Measurements from ENCODE around the gene TMEM9B.

The TMEM9B gene

DNA sequence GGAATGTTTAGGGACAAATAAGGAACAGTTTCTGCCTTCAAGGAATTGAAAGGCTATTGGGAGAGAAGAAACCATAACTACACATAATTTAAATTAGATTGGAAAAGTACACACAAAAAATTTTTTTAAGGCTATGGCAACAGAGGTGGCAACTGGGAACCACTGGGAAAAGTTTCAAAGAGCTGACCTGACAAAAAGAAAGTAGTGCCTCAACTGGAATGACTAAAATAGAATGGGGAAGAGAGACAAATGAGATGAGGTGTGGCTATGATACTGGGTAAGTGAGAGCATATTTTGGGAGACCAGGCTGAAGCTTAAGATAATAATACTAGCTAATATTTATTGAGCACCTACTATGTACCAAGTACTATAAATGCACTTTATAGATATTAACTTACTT, 56.1 kb downstream of the TMEM9B start:
- in situ Hi-C loops (cut with MboI; ENCODE audit: low pct_unique_long_range_greater_than_20kb, low sequenced_read_pairs, unreplicated experiment), result no loop called here
- TF ChIP-seq, protein P1, sequence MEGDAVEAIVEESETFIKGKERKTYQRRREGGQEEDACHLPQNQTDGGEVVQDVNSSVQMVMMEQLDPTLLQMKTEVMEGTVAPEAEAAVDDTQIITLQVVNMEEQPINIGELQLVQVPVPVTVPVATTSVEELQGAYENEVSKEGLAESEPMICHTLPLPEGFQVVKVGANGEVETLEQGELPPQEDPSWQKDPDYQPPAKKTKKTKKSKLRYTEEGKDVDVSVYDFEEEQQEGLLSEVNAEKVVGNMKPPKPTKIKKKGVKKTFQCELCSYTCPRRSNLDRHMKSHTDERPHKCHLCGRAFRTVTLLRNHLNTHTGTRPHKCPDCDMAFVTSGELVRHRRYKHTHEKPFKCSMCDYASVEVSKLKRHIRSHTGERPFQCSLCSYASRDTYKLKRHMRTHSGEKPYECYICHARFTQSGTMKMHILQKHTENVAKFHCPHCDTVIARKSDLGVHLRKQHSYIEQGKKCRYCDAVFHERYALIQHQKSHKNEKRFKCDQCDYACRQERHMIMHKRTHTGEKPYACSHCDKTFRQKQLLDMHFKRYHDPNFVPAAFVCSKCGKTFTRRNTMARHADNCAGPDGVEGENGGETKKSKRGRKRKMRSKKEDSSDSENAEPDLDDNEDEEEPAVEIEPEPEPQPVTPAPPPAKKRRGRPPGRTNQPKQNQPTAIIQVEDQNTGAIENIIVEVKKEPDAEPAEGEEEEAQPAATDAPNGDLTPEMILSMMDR (IDR thresholded peaks at IDR 0.05; ENCODE audit: extremely low read depth, insufficient read depth, missing control alignments), result no peak

DNA sequence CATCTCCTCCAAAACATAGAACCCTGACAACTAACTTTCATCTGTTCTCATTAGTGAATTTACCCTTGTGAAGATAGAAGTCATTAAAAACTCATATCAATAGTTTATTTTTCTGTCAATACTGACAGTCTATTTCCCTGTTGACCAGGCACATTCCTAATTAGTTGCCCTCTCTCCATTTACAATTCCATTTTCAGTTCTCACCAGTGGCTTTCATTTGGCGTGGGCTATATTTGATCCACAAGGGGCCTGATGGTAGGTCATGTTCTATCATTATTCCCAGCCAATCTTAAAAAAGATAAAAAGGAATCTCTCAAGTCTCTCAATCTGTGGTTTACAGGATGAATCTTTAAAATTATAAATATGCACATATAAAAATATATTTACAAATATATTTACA, 57.1 kb downstream of the TMEM9B start:
- in situ Hi-C loops (cut with MboI; ENCODE audit: low pct_unique_long_range_greater_than_20kb, low sequenced_read_pairs, unreplicated experiment), result no loop called here
- no peak for DNase-seq (ENCODE audit: low spot score)
- TF ChIP-seq, protein P1 (IDR thresholded peaks at IDR 0.05; ENCODE audit: extremely low read depth, insufficient read depth, missing control alignments), result no peak

More for the DNA sequence above, 56.1 kb downstream of the TMEM9B start:
- no peak for DNase-seq (ENCODE audit: low spot score)

DNA sequence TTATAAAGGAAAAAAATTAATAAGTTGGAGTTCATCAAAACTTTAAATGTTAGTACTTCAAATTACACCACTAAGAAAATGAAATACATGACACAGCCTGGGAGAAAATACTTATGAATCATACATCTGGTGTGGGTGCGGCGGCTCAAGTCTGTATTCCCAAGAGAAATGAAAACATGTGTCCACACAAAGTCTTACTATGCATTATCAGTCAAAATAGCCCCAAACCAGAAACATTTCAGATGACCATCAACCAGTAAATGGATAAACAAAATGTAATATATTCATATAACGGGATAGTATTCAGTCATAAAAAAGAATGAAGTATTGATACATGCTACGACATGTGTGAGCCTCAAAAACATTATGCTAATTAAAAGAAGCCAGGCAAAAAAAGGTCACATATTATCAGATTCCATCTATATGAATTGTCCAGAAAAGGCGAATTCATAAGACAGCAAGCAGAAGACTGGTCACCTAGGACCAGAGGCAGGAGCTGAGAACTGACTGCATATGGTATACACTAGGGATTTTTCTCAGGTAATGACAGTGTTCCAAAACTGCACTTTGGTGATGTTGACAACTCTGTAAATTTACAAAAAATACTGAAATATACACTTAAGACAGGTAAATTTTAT, 58.6 kb downstream of the TMEM9B start:
- in situ Hi-C loops (cut with MboI; ENCODE audit: low pct_unique_long_range_greater_than_20kb, low sequenced_read_pairs, unreplicated experiment), result no loop called here
- TF ChIP-seq, protein P1 (IDR thresholded peaks at IDR 0.05; ENCODE audit: extremely low read depth, insufficient read depth, missing control alignments), result no peak
- no peak for DNase-seq (ENCODE audit: low spot score)

DNA sequence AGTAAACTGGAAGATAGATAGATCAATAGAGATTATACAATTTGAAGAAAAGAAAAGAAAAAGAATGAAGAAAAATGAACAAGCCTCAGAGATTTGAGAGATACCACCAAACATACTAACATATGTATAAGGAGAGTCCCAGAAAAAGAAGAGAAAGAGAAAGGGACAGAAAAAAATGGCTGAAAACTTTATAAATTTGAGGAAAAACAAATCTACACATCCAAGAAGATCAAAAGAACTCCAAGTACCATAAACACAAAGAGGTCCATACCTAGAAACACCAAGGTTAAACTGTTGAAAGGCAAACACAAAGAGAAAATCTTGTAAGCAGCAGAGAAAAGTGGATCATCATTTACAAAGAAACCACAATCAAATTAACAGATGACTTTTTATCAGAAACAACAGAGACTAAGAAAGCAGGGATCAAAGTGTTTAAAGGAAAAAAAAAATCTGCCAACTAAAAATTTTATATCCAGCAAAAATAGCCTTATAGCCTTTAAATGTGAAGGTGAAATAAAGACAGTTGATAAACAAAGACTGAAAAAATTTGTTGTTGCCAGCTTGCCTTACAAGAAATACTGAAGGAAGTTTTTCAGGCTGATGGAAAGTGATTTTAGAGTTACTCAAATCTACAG, 65.0 kb downstream of the TMEM9B start:
- TF ChIP-seq, protein P1 (IDR thresholded peaks at IDR 0.05; ENCODE audit: extremely low read depth, insufficient read depth, missing control alignments), result no peak
- DNase-seq (ENCODE audit: low spot score), result no peak
- in situ Hi-C loops (cut with MboI; ENCODE audit: low pct_unique_long_range_greater_than_20kb, low sequenced_read_pairs, unreplicated experiment), result no loop called here

Measured in GM13977 (cell line).